Stimulated activated CD4-positive, alpha-beta T cell treated with anti-CD3 and anti-CD28 coated beads, Interleukin-12 subunit alpha, Interleukin-12 subunit beta, amount 100 ng/mL, for 4 hours (primary cell): ENCODE measurements around the gene SLC16A7.

Experiments
- DNase-seq: peaks from one replicate; pipeline ENCODE4 v3.0.0-alpha.2; 2020

Gene SLC16A7

GRCh38 chr12:59626382-59626781, 30.6 kb downstream of the SLC16A7 start:
- no peak for DNase-seq

GRCh38 chr12:59627582-59627981, 31.8 kb downstream of the SLC16A7 start:
- DNase-seq: no peak

GRCh38 chr12:59629890-59630289, 34.1 kb downstream of the SLC16A7 start:
- no peak for DNase-seq

- no peak for DNase-seq
Measured at GRCh38 chr12:59632408-59632807, 36.6 kb downstream of the SLC16A7 start.

GRCh38 chr12:59634254-59634653, 38.4 kb downstream of the SLC16A7 start:
- DNase-seq: no peak

GRCh38 chr12:59636945-59637691, 41.3 kb downstream of the SLC16A7 start:
- no peak for DNase-seq

GRCh38 chr12:59637692-59638070, 41.9 kb downstream of the SLC16A7 start:
- no peak for DNase-seq

- DNase-seq: no peak
Measured at GRCh38 chr12:59643550-59643949, 47.7 kb downstream of the SLC16A7 start.

GRCh38 chr12:59645242-59645641, 49.4 kb downstream of the SLC16A7 start:
- DNase-seq: no peak

GRCh38 chr12:59646636-59647035, 50.8 kb downstream of the SLC16A7 start:
- no peak for DNase-seq

GRCh38 chr12:59649203-59649602, 53.4 kb downstream of the SLC16A7 start:
- no peak for DNase-seq

- no peak for DNase-seq
Measured at GRCh38 chr12:59650588-59651228, 54.9 kb downstream of the SLC16A7 start.

- DNase-seq: no peak
Measured at GRCh38 chr12:59651229-59651920, 55.5 kb downstream of the SLC16A7 start.

- DNase-seq: no peak
Measured at GRCh38 chr12:59652130-59652529, 56.3 kb downstream of the SLC16A7 start.

- DNase-seq: no peak
Measured at GRCh38 chr12:59654061-59654460, 58.2 kb downstream of the SLC16A7 start.

GRCh38 chr12:59657266-59657665, 61.4 kb downstream of the SLC16A7 start:
- DNase-seq: no peak

- DNase-seq: no peak
Measured at GRCh38 chr12:59657711-59658110, 61.9 kb downstream of the SLC16A7 start.

- no peak for DNase-seq
Measured at GRCh38 chr12:59660148-59660547, 64.3 kb downstream of the SLC16A7 start.

- no peak for DNase-seq
Measured at GRCh38 chr12:59660921-59661597, 65.2 kb downstream of the SLC16A7 start.

GRCh38 chr12:59664495-59664894, 68.7 kb downstream of the SLC16A7 start:
- no peak for DNase-seq

- no peak for DNase-seq
Measured at GRCh38 chr12:59665701-59666100, 69.9 kb downstream of the SLC16A7 start.

- DNase-seq: no peak
Measured at GRCh38 chr12:59668674-59669073, 72.8 kb downstream of the SLC16A7 start.

- DNase-seq: no peak
Measured at GRCh38 chr12:59672273-59672672, 76.4 kb downstream of the SLC16A7 start.

- no peak for DNase-seq
Measured at GRCh38 chr12:59675461-59675860, 79.6 kb downstream of the SLC16A7 start.
